Brain microvascular endothelial cell (primary cell): Measurements from ENCODE around the gene CDH26.
A peak's percentile ranks its signal among the peaks of the same experiment; 100 is the strongest.

Experiments
- DNase-seq: peaks from one replicate; pipeline ENCODE4 v3.0.0-alpha.2; 2020
- H3K27ac ChIP-seq: fragments of 250-450 bp; sonication (Bioruptor Pico); 2 replicates; pipeline ENCODE4 v1.5.1; 2020; ENCODE audit warnings: mild to moderate bottlenecking, moderate library complexity
- H3K27me3 ChIP-seq: fragments of 250-450 bp; sonication (Bioruptor Pico); replicated peaks from 2 replicates; pipeline ENCODE4 v1.5.1; 2020; ENCODE audit warnings: mild to moderate bottlenecking
- H3K36me3 ChIP-seq: fragments of 250-450 bp; sonication (Bioruptor Pico); replicated peaks from 2 replicates; pipeline ENCODE4 v1.5.1; 2020; ENCODE audit warnings: mild to moderate bottlenecking
- H3K4me3 ChIP-seq: 2 replicates; pipeline ENCODE4 v1.5.1; 2011; ENCODE audit warnings: low read depth, mild to moderate bottlenecking, control low read depth, low read length, moderate library complexity
- in situ Hi-C: cut with HindIII; loops from 2 replicates; pipeline ENCODE4 v1.10.0; 2017; ENCODE audit warnings: low sequenced_read_pairs, low pct_ligation_motif_present
- TF ChIP-seq, protein P1 (sequence below): IDR thresholded peaks from 2 replicates; pipeline ENCODE4 v1.5.1; 2011; ENCODE audit warnings: low read depth, mild to moderate bottlenecking, moderate library complexity, low read length, control low read depth, inconsistent platforms; ENCODE audit errors: missing control alignments

CDH26 gene

DNA sequence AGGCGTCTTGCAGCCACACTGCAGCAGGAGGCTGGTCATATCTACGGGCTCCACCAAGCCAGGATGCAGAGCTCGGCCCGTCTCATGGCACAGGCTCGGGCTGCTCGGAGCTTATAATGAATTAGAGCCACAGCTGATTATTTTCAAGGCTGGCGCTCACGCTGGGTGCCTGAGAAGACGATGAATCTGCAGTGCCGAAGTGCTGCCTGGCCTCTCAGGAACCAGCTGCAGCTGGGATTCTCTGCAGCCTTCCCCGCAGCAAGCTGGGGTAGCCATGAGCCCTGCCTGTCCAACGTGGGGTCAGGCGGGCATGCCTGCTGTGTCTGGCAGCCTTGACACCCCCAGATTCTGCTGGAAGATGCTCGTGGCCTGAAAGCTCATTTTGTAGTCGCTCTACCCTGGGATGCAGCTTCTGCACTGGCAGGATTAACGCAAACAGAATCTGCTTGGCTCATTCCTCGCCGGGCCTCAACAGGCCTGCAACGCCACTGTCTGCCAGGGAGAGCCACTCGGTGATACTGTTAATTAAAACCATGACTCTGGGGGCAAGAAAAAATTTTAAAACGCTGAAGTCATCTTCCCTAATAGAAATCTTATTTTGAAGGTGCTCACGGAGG is 104.3 kb downstream of the CDH26 start:
- no peak overlapping the region for H3K4me3 ChIP-seq
- no peak for DNase-seq
- peak overlapping the region; percentile 4 for H3K27ac ChIP-seq
- in situ Hi-C loops: no loop called here
- H3K27me3 ChIP-seq: no peaks in the 10 kb centered on the region
- TF ChIP-seq, protein P1, sequence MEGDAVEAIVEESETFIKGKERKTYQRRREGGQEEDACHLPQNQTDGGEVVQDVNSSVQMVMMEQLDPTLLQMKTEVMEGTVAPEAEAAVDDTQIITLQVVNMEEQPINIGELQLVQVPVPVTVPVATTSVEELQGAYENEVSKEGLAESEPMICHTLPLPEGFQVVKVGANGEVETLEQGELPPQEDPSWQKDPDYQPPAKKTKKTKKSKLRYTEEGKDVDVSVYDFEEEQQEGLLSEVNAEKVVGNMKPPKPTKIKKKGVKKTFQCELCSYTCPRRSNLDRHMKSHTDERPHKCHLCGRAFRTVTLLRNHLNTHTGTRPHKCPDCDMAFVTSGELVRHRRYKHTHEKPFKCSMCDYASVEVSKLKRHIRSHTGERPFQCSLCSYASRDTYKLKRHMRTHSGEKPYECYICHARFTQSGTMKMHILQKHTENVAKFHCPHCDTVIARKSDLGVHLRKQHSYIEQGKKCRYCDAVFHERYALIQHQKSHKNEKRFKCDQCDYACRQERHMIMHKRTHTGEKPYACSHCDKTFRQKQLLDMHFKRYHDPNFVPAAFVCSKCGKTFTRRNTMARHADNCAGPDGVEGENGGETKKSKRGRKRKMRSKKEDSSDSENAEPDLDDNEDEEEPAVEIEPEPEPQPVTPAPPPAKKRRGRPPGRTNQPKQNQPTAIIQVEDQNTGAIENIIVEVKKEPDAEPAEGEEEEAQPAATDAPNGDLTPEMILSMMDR: no peak
- no peaks in the 10 kb centered on the region for H3K36me3 ChIP-seq

DNA sequence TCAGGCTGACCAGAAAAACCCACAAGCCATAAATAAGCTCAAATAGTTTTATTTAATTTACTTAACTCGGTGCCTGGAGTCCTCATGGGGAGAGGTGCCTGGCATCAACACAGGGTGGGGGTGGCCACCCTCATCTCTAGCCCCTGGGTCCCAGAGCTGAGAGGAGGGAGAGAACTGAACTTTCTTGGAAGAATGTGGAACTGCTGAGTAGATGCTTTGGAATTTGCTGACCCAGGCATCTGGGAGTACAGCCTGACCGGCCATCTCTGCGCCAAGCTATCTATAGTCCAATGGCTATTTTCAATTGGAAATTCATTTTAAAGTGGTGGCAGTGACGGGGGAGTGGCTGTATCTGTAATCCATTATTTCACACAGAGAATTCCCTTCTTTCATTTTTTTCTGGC is 104.8 kb downstream of the CDH26 start:
- in situ Hi-C loops: no loop called here
- no peak overlapping the region for H3K4me3 ChIP-seq
- DNase-seq: peak; percentile 78
- H3K27me3 ChIP-seq: no peaks in the 10 kb centered on the region
- no peaks in the 10 kb centered on the region for H3K36me3 ChIP-seq
- TF ChIP-seq, protein P1: no peak
- H3K27ac ChIP-seq: peak overlapping the region; percentile 4

DNA sequence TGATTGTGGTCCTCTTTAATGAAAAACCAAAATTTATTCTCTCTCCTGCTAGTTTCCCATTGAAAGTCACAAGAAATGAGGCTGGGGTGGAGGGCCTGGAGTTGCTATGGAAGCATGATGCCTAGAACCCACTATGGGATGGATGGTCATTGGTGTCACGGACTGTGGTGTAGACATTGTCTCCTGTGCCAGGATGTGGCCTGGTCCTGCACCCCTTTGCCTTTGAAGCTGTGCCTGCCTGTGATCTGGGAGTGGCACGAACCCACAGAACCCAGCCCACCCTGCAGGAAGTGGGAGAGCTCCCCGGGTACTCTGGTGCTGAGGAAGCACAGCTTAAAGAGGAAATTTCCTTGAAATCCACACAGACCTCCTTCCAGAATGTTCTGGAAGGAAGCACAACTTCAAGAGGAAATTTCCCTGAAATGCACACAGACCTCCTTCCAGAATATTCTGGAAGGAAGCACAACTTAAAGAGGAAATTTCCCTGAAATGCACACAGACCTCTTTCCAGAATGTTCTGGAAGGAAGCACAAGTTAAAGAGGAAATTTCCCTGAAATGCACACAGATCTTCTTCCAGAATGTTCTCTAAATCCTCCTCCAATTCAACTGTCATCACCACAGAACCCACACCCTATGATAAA is 105.6 kb downstream of the CDH26 start:
- H3K27ac ChIP-seq: no peak overlapping the region
- no peaks in the 10 kb centered on the region for H3K27me3 ChIP-seq
- TF ChIP-seq, protein P1: no peak
- H3K4me3 ChIP-seq: no peak overlapping the region
- in situ Hi-C loops: no loop called here
- H3K36me3 ChIP-seq: no peaks in the 10 kb centered on the region
- DNase-seq: no peak
